Ramos (cell line): Measurements from ENCODE around the gene PELO.

Experiments
- in situ Hi-C: fragments of 300-500 bp; cut with MboI; formaldehyde crosslinking; loops from one replicate; pipeline ENCODE4 v1.14.3; 2022; ENCODE audit warnings: low sequenced_read_pairs; ENCODE audit not compliant: unreplicated experiment

Gene PELO

DNA sequence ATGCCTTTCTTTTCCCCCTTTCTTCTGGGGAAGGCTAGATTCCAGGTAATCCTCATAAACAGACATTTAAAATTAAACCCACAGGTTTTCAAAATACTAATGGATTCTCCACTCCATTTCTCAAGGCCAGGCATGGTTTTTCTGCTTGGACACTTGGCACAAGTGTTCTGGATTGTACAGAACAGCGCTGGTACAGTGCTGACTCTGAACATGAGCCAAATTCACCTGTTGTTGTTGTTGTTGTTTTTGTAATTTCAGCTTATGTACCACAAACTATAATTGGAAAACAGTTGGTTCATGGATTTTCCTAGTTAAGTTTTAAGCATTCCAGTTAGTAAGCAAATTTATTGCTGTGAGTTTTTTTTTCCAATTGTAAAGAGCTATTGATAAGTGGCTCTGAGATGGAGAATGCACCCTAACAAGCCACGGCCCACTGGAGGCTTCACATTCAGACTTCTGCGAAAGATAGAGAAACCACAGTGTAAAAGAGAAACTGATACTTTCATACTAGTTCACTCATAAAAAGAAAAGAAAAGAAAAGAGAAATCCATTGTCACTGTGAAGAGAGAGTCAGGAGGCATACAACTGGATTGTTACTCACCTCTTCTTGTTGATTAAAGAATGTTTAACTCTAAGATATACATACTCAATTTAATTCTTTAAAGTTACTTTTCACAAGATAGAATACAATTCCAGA lies 16.2 kb upstream of the PELO start:
- in situ Hi-C loops, result no loop called here

DNA sequence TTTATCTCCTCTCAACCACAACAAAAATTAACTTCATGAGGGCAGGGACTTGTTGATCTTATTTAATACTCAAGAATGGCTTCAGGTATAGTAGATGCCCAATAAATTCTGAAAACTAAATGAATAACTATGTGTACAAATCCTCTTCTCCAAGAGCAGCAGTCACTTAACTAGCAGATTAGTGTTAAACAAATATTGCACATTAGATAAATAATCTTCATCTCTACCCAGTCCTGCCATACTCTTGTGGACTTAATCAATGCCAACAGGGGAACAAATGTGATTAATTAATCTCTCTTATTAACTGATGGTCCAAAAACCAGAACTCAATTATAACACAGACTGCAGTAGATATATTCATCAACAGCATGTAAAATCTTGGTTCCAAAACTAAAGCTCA lies 15.0 kb upstream of the PELO start:
- in situ Hi-C loops, result no loop called here

DNA sequence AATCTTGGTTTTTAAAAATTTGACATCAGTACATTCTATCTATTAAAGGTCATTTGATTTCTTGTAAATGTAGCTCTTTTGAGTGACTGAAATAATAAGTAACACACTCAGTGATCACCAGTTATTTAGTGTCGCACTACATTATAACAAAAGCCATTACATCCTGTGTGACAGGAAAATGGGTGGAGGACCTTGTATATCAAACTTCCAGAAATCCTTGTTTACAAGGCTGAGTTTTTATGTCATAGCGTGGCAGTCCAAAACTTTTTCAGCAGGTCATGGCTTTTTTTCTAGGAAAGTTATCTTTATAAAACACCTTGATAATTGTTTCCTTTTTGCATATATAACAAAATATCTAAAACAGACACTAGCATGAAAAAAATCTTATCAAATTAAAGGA lies 14.4 kb upstream of the PELO start:
- in situ Hi-C loops, result no loop called here

DNA sequence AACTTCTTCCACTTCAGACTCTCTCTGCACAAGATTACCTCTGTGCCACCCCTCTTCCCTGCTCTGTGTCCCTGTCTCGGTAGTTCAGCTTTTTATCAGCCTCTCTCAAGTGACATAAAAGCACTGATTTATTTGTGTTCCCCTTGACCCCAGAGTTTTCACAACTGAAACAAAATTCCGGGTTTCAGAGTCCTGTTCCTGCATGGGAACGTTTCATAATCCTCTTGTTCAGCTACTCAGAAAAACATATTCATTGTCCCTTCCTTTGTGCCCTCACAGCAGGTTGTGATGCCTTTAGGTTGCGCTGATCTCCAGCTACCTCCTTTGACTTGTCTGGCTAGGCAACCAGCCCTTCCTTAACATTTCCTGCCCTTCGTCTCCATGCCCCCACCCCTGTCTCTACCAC lies 13.7 kb upstream of the PELO start:
- in situ Hi-C loops, result no loop called here

DNA sequence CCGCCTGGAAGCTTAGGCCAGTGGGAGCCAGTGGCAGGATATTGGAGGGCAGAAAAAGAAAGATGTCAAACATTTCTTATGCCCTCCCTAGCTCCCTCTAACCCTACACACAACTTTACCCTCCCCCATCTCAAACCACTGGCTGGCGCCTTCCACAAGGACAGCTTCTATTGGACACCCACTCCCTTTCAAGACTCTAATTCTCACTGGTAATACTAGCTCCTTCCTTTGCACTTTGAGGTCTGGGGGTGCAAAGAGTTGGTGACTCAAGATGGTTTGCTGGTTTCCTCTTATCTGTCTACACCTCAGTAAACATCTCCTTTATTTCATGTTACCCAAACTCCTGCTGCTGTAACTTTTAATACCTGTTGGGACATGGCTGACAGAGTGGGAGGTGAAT lies 11.6 kb upstream of the PELO start:
- in situ Hi-C loops, result no loop called here

DNA sequence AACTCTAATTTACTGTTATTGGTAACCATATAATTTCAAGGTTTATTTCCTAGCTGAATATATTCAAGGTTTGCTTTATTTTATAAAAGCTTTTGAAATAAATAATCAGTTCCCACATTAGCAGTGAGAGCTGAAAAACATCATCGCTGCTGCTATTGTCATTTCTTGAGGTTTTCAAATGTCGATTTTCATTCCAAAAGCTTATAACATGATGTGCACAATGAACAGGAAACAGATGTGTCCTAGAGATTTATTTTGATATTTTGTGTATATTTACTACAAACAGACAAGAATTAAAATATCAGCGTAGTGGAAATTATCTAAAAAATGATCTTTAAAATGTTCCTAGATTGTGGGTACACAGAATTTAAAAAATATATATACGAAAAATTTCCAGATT lies 10.5 kb upstream of the PELO start:
- in situ Hi-C loops, result no loop called here

DNA sequence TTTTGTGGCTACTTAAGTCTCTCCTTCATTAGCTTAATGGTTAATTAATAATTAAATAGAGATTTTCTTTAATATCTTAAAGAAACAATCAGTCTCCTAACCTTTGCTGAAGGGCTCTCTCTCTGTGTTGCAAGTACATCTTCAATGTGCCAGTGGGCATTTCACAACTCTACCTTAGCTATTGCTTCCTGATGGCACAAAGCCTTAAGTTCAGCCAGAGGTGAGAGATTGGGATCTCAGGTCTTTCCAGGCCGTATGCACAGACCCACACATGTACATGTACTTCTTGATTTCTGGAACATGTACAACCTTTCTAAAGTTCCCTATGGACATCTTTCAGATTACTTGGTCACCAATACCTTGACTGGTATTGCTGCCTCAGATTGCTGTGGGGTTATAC lies 8.9 kb upstream of the PELO start:
- in situ Hi-C loops, result no loop called here

DNA sequence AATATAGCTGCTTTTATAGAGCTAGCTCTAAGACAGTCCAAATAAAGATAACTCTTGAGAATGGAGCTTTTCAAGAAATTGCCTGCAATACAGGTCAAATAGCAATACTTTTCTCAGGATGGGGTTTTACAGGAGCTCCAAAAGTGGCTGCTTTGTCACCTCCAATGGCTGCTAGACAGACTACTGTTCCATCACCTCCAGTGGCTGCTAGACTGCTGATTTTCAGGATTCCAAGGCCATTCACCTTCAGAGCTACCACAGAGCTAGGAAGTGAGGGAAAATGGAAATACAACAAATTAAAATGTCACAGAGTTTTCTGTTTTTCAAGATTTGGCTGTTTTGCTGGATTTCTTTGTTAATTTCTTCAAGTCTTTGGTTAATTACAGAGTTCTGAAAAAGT lies 8.5 kb upstream of the PELO start:
- in situ Hi-C loops, result no loop called here

- in situ Hi-C loops, result no loop called here
Observed at GRCh38 chr5:52783226-52783959, 4.3 kb upstream of the PELO start.

GRCh38 chr5:52784737-52785136 lies 3.0 kb upstream of the PELO start:
- in situ Hi-C loops, result no loop called here

GRCh38 chr5:52786391-52786790 lies 1.3 kb upstream of the PELO start:
- in situ Hi-C loops, result no loop called here

DNA sequence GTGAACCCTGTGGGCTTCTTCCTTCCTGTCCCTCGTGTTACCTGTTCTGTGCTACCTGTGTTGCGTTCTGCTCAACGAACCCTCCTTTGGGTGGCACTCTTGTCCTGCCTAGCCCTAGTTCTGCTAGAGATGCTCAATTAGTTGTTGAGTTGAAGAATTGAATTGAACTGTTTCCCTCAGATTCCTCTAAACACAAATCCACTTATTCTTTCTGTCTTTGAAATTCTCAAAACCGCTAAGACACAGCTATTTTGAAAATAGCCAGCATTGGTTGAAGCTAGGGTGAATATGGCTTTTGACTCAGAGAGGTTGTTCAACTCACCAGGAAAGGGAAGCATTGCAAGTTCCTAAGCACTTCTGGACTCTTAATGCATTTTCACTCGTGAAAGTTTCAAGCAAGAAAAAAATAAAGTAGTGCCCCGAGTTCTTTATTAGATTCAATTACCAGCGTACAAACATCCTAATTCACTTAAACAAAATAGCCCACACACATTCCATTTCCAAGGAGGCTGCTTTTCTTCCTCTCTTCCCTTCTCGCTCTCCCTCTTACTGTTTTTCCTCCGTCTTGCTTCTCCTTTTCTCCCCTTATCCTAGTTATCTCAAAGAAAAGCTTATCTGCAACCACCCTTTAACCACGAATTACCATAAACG lies 642 bp upstream of the PELO start:
- in situ Hi-C loops, result no loop called here

DNA sequence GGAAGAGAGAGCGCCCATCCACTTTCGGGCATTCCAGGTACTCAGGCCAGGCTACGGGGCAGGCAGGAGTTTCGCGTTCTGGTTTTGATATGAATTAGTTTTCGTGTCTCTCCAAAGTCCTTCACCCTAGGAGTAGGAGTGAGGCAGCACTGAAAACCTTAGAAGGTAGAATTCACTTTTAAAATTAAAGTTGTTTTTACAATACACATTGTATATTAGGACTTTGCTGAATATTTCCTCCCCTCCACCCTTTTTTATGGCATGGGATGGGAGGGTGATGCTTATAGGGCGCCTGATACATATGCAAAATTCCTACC lies 747 bp downstream of the PELO start:
- in situ Hi-C loops, result no loop called here

GRCh38 chr5:52789378-52789777 lies 1.7 kb downstream of the PELO start:
- in situ Hi-C loops, result no loop called here

GRCh38 chr5:52789851-52790250 lies 2.1 kb downstream of the PELO start:
- in situ Hi-C loops, result no loop called here

DNA sequence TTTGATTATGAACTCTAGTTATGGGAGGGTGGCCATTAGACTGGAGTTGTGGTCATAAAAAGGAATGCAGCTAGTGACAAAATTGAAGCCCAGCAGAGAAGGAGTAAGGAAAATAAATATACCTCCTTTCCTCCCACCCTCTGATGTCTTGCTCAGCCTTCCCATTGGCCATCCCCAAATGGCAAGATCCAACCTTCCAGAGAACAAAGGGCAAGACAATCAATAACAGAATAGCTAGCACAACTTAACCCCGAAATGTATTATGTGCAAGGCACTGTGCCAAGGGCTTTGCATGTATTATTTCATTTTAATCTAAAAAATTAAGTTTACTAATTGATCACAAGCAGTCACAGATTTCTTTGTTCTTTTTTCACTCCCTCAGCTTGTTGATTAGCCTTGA lies 3.6 kb downstream of the PELO start:
- in situ Hi-C loops, result no loop called here

- in situ Hi-C loops, result no loop called here
Observed at GRCh38 chr5:52794519-52794918, 6.8 kb downstream of the PELO start.

DNA sequence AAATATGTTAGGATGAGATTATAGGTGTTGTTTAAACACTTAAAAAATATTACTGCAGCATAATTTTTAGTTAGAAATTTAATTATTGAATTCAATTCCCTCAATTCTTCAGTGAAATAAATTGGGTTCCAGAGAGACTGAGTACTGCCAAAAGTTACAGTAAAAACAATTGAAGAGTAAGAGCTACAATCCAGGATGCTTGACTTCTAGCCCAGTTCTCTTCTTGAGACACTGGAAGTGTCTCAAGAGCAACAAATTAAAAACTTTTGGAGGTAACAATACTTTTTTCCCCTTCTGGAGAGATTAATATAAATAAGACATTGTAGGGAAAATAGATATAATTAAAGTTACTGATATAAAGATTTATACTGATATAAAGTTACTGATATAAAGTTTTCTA lies 8.3 kb downstream of the PELO start:
- in situ Hi-C loops, result no loop called here

DNA sequence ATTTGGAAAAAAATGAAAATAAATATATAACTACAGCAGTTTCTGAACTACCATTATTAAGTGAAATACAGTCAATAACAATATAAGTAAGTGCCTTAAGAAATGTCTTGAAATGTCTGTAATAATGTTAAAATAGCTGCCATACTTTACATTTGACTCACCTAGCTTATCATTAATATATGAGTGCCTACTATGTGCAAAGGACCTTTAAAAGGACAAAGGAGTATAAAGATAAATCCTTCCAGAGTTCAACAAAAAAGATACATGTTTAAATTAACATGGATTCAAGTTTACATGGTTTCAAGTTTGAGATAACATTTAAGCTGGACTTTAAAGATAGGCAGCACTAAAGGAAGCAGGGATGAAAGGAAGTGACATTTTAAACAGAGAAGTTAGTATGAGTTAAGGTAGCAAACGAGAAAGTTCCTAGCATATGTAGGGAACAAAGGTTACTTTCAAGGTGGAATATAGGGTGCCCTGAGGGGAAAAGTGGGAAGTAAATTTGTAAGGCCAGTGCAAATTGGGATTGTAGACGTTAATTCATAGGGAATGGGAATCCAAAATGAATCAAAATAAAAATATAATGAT lies 8.9 kb downstream of the PELO start:
- in situ Hi-C loops, result no loop called here

DNA sequence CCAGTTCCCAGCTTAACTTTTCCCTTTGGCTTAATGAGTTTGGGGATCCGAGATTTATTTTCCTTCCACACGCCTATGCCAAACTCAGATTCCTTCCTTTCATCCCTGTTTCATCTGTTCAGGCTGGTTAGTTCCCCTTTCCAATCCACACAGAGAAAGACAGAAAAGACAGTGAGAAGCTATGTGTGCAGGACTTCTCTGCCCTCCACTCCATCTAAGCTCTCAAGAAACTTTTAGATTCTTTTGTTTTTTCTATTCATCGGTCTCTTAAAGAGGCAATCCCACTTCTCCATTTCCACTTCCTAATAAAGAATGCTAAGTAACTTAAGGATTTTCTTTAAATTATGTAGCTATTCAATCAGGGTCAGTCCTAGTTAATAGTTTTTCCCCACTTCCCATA lies 11.2 kb downstream of the PELO start:
- in situ Hi-C loops, result no loop called here

DNA sequence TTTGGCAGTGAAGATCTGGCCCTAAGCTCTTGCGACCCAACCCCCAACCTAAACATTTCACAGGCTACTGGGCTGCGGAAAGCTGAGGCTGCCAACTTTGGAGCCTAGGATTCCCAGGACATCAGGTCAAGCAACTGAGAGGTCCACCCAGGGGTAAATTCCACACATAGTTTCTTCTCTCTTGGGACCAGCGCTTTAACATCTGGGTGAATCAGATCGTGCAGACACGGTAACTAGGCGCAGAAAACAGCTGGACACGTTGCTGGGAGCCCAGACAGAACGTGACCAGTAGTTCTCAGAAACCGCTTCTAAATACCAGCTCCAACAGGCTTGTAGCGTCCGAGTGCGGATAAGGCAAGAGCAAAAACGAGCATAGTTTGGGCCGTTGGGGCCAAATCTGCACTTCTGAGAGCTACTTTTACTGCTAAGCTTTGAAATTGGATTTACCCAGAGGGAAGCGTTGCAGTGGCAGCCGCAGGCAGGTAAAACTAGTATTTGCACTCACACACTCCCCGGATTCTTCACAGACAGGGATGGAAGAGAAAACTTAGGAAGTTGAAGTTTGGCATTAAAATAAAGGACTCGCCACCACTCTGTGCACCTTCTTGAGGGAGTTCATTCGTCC lies 11.8 kb downstream of the PELO start:
- in situ Hi-C loops, result no loop called here
